Mesothelial cell of epicardium (in vitro differentiated cells): Measurements from ENCODE around the gene PEX5L. TPM values are rescaled to one million over a fixed set of nuclear protein-coding genes. Genes with fewer than 3 reads are reported as not detected.

Experiments used
- DNase-seq, 2 experiments: peaks; one replicate each; pipeline ENCODE4 v3.0.0; 2021; ENCODE audit warnings: low spot score in 2 of 2; ENCODE audit not compliant: unreplicated experiment in 2 of 2
- H3K27ac Mint-ChIP-seq: 2 replicates; pipeline ENCODE4 v1.8.0; 2021; ENCODE audit warnings: mixed read lengths
- H3K27me3 Mint-ChIP-seq: 2 replicates; pipeline ENCODE4 v1.8.0; 2021; ENCODE audit warnings: low read depth, mixed read lengths
- H3K36me3 Mint-ChIP-seq: 2 replicates; pipeline ENCODE4 v1.8.0; 2021; ENCODE audit warnings: mixed read lengths
- H3K4me1 Mint-ChIP-seq: 2 replicates; pipeline ENCODE4 v1.8.0; 2021; ENCODE audit warnings: mixed read lengths
- H3K4me3 Mint-ChIP-seq: 2 replicates; pipeline ENCODE4 v1.8.0; 2021; ENCODE audit warnings: mild to moderate bottlenecking, moderate library complexity, mixed read lengths
- H3K9me3 Mint-ChIP-seq: 2 replicates; pipeline ENCODE4 v1.8.0; 2021; ENCODE audit warnings: mixed read lengths
- total RNA-seq: library from RNA; stranded (reverse); gene quantifications from 3 replicates; pipeline ENCODE4 v1.2.1, GENCODE V29; 2021
- TF ChIP-seq, protein P1 (sequence below): fragments of 200-600 bp; sonication (generic); IDR thresholded peaks from one replicate; pipeline ENCODE4 v1.5.0; 2021; ENCODE audit warnings: antibody characterized with exemption; ENCODE audit not compliant: unreplicated experiment

PEX5L gene
- total RNA-seq, 1 donor from 2014 or later = 0.04 TPM

DNA sequence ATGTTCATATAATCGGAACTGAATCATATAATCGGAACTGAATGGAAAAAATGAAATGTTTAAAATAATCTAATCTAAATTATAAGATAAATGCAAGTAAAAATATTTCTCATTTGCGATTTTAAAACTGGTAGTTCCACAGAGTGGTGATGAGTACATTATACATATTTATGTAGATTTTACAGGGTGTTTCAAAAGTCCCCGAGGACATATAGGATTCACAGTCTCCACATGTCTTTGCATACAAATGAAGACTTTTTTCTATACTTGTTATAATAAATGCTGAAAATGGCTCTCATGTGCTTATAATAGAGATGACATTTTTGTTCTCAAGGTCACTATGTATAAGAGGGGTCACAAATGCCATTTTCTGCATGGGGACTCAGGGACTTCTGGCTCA, 139.5 kb downstream of the PEX5L start:
- H3K27ac Mint-ChIP-seq = no peak overlapping the region
- H3K27me3 Mint-ChIP-seq = peaks cover 9% of the 10 kb centered on the region
- H3K36me3 Mint-ChIP-seq = no peaks in the 10 kb centered on the region
- no peak for DNase-seq
- H3K4me3 Mint-ChIP-seq = no peak overlapping the region
- no peaks in the 10 kb centered on the region for H3K4me1 Mint-ChIP-seq
- H3K9me3 Mint-ChIP-seq = no peaks in the 10 kb centered on the region
- TF ChIP-seq, protein P1, sequence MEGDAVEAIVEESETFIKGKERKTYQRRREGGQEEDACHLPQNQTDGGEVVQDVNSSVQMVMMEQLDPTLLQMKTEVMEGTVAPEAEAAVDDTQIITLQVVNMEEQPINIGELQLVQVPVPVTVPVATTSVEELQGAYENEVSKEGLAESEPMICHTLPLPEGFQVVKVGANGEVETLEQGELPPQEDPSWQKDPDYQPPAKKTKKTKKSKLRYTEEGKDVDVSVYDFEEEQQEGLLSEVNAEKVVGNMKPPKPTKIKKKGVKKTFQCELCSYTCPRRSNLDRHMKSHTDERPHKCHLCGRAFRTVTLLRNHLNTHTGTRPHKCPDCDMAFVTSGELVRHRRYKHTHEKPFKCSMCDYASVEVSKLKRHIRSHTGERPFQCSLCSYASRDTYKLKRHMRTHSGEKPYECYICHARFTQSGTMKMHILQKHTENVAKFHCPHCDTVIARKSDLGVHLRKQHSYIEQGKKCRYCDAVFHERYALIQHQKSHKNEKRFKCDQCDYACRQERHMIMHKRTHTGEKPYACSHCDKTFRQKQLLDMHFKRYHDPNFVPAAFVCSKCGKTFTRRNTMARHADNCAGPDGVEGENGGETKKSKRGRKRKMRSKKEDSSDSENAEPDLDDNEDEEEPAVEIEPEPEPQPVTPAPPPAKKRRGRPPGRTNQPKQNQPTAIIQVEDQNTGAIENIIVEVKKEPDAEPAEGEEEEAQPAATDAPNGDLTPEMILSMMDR = no peak

DNA sequence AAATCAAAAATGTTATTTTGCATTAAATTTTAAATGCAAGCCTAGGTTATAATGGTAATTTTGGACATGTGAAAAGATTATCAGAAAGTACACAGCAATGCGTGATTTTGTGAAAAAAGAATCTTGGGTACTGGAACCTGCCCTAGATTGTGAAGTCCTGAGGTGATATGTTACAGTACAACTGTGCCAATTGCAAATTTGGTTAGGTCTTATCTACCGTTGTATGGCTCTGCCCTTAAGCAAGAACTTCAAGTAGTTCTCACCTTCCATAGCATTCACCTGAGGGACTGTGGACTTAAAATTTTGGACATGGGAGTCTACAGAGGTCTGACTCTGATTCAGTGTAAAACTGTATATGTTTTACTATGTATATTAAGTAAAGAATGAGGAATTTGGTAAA, 140.2 kb downstream of the PEX5L start:
- no peak for DNase-seq
- H3K4me3 Mint-ChIP-seq = no peak overlapping the region
- TF ChIP-seq, protein P1 = no peak
- peaks cover 9% of the 10 kb centered on the region for H3K27me3 Mint-ChIP-seq
- no peak overlapping the region for H3K27ac Mint-ChIP-seq
- H3K36me3 Mint-ChIP-seq = no peaks in the 10 kb centered on the region
- H3K4me1 Mint-ChIP-seq = no peaks in the 10 kb centered on the region
- H3K9me3 Mint-ChIP-seq = no peaks in the 10 kb centered on the region

DNA sequence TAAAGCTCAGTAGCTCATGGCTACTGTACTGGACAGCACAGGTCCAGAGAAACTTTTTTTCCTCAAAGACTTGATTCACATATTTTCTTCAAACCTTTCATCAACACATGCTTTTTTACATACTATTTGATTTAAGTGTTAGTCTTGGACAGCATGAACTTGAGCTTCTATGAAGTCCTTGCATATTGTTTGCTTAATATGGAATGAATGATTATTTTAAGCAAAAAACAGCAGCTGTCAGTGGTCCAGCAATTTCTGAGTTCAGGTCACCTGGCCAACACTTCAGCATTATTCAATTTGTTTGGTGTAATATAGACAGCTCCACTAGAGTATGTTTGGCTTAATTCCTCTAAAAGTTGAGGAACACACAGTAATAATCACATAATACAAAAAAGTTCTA, 141.4 kb downstream of the PEX5L start:
- Mint-ChIP-seq H3K9me3 (no peaks in the 10 kb centered on the region), H3K27ac (no peak overlapping the region), H3K4me1 (no peaks in the 10 kb centered on the region), H3K4me3 (no peak overlapping the region), H3K27me3 (peaks cover 4% of the 10 kb centered on the region), H3K36me3 (no peaks in the 10 kb centered on the region)
- no peak for DNase-seq
- TF ChIP-seq, protein P1 = no peak

DNA sequence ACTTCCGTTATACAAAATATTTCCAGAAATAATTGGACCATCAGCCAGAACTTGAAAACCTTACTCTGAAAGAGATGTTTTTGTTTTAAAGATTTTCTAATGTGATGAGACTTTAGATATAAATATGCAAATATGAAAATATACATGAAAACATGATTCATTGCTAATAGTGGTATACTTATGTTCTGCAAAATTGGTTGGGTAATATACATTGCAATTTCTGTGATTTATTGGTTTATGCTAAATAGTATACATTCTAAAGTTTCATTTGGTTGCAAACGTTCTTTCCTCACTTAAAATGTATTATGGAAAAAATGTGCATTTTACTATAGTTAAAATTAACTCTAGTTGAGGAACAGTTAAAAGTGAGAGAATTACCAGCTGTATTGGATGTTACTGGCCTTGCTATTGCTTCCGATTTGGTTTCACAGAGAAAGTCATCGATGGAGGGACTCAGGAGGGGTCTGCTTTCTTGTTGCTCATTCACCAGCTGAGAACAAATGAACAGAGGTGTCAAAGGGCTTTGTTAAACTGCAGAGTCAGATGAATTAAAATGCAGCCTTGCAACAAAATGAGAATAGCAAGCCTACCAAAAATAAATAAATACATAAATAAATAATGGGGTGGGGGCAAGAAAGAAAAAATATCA, 149.3 kb downstream of the PEX5L start:
- Mint-ChIP-seq H3K9me3 (no peaks in the 10 kb centered on the region), H3K4me1 (no peaks in the 10 kb centered on the region), H3K27me3 (peaks cover 12% of the 10 kb centered on the region), H3K27ac (no peak overlapping the region), H3K36me3 (no peaks in the 10 kb centered on the region), H3K4me3 (no peak overlapping the region)
- TF ChIP-seq, protein P1 = no peak
- no peak for DNase-seq

DNA sequence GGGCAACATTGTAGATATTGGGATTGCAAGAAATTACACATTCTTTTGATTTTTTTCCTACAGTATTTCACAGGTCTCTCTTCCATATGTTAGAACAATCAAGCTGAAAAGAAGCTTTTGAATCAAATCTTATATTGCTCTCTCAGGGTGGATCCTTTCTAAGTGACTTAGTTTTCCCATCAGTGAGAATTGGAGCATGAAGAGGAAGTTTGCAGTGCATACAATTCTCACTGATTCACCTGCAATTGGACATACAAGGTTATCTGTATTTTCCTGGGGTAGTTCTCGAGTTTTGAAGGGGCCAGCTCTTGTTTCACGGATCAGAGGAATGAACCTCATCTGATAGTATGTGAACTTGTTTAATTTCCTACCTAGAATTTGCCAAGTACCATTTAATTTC, 150.8 kb downstream of the PEX5L start:
- TF ChIP-seq, protein P1 = no peak
- Mint-ChIP-seq H3K27me3 (peaks cover 10% of the 10 kb centered on the region), H3K4me3 (no peak overlapping the region), H3K9me3 (no peaks in the 10 kb centered on the region), H3K27ac (no peak overlapping the region), H3K36me3 (no peaks in the 10 kb centered on the region), H3K4me1 (no peaks in the 10 kb centered on the region)
- no peak for DNase-seq

DNA sequence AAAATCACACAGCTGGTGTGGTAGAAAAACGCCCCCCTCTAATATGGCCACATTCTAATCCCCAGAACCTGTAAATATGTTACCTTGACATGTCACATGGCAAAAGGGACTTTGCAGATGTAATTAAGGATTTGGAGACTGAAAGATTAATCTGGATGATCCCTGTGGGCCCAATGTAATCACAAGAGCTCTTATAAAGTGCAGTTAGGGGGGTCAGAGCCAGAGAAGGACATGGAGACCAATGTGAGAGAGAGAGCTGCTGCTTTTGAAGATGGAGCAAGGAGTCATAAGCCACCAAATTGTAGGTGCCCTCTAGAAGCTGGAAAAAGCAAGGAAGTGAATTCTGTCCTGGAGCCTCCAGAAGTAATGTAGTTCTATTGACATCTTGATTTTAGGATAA, 152.6 kb downstream of the PEX5L start:
- TF ChIP-seq, protein P1 = no peak
- H3K27me3 Mint-ChIP-seq = peaks cover 14% of the 10 kb centered on the region
- no peaks in the 10 kb centered on the region for H3K4me1 Mint-ChIP-seq
- no peaks in the 10 kb centered on the region for H3K36me3 Mint-ChIP-seq
- H3K4me3 Mint-ChIP-seq = no peak overlapping the region
- H3K9me3 Mint-ChIP-seq = no peaks in the 10 kb centered on the region
- no peak for DNase-seq
- no peak overlapping the region for H3K27ac Mint-ChIP-seq
